Measurements from ENCODE around the gene LCT.
"Not testable (repeated sequence)": the region's sequence is repeated elsewhere in the genome, so short reads cannot be mapped to it uniquely, and the experiment has no call there.

- TF ChIP-seq POLR2A, CTCF, POLR2AphosphoS5 (IDR thresholded peaks at IDR 0.05): not testable (repeated sequence)
Measured at GRCh38 chr2:135807874-135808273, 29.1 kb downstream of the LCT start.
